WERI-Rb-1 (cell line): ENCODE results near the gene LTBP1.
"Not testable (repeated sequence)": the region's sequence is repeated elsewhere in the genome, so short reads cannot be mapped to it uniquely, and the experiment has no call there.

Source experiments
- DNase-seq: peaks from one replicate; pipeline ENCODE4 v3.0.0-alpha.2; 2020
- H3K27ac ChIP-seq: fragments of 250-450 bp; sonication (Bioruptor Pico); 2 replicates; pipeline ENCODE4 v1.5.1; 2020; ENCODE audit warnings: mild to moderate bottlenecking, moderate library complexity
- H3K27me3 ChIP-seq: fragments of 250-450 bp; sonication (Bioruptor Pico); 2 replicates; pipeline ENCODE4 v1.5.1; 2021; ENCODE audit warnings: mild to moderate bottlenecking, low read depth, moderate library complexity; ENCODE audit not compliant: insufficient read depth, severe bottlenecking
- H3K36me3 ChIP-seq: fragments of 250-450 bp; sonication (Bioruptor Pico); 2 replicates; pipeline ENCODE4 v1.5.1; 2020; ENCODE audit warnings: mild to moderate bottlenecking, moderate library complexity
- H3K4me3 ChIP-seq: 2 replicates; pipeline ENCODE4 v1.5.1; 2011; ENCODE audit warnings: low read depth, mild to moderate bottlenecking, control low read depth, low read length
- H3K9me3 ChIP-seq: fragments of 250-450 bp; sonication (Bioruptor Pico); 2 replicates; pipeline ENCODE4 v1.5.1; 2021; ENCODE audit warnings: mild to moderate bottlenecking, moderate library complexity; ENCODE audit not compliant: severe bottlenecking
- TF ChIP-seq, protein P1 (sequence below): IDR thresholded peaks from 2 replicates; pipeline ENCODE4 v1.5.1; 2011; ENCODE audit warnings: low read depth, mild to moderate bottlenecking, control low read depth, inconsistent platforms, low read length

The LTBP1 gene

DNA sequence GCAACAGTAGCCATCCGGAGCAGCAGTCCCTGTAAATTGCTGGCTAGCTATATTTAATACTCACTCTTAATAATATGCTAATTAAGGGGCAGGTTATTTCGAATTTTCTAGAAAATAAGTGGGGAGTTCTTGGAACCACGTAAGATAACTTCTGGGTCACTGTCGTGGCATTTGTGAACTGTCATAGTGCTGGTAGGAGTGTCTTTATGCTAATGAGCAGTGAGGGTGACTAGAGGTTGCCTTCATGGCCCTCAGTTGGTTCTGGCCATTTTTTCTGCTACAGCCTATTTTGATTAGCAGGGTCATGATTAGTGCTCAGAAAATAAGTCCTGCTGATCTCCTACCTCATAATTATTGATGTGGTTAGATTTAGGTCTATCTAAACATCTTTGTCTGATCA lies 279.8 kb downstream of the LTBP1 start:
- no peak for DNase-seq
- no peak overlapping the region for H3K27ac ChIP-seq
- no peaks in the 10 kb centered on the region for H3K36me3 ChIP-seq
- H3K4me3 ChIP-seq: no peak overlapping the region
- TF ChIP-seq, protein P1, sequence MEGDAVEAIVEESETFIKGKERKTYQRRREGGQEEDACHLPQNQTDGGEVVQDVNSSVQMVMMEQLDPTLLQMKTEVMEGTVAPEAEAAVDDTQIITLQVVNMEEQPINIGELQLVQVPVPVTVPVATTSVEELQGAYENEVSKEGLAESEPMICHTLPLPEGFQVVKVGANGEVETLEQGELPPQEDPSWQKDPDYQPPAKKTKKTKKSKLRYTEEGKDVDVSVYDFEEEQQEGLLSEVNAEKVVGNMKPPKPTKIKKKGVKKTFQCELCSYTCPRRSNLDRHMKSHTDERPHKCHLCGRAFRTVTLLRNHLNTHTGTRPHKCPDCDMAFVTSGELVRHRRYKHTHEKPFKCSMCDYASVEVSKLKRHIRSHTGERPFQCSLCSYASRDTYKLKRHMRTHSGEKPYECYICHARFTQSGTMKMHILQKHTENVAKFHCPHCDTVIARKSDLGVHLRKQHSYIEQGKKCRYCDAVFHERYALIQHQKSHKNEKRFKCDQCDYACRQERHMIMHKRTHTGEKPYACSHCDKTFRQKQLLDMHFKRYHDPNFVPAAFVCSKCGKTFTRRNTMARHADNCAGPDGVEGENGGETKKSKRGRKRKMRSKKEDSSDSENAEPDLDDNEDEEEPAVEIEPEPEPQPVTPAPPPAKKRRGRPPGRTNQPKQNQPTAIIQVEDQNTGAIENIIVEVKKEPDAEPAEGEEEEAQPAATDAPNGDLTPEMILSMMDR: no peak
- H3K9me3 ChIP-seq: no peaks in the 10 kb centered on the region
- no peaks in the 10 kb centered on the region for H3K27me3 ChIP-seq

DNA sequence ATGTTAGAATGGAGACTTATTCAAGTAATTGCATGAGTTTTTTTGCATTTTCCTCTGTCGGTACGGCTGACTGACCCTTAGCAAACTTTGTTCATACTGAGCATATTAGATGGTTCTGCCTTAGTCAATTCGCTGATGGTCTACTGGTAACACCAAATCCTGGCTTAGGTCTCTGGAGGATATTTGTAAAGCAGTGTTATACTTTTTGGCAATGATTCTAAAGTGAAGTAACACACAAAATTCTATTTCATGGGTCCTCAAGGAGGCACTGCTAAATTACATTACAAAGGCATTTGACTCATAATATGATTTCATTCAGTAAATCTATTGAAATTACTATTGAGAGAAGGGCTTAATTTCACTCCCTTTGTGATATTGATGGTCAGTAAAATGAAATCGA lies 282.9 kb downstream of the LTBP1 start:
- TF ChIP-seq, protein P1: no peak
- H3K4me3 ChIP-seq: no peak overlapping the region
- no peaks in the 10 kb centered on the region for H3K36me3 ChIP-seq
- no peaks in the 10 kb centered on the region for H3K27me3 ChIP-seq
- DNase-seq: no peak
- no peak overlapping the region for H3K27ac ChIP-seq
- H3K9me3 ChIP-seq: no peaks in the 10 kb centered on the region

DNA sequence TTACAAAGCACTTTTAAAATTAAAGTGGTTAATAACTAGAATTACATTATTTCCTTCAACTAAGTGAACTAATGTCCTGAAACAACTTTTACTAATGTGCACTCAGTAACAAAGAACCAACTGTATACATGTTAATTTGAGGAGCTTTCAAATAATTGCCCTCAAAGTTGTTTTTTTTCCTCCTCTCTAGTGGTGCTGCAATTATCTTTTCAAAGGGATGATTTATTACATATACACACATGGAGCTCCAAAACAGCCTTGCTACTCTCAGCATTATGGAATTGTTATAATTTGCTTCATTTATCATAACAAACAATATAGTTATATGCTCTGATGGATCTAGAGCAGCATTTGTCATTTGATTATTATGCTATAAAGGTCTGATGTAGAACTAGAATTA lies 283.4 kb downstream of the LTBP1 start:
- Histone ChIP-seq H3K27ac (no peak overlapping the region), H3K27me3 (no peaks in the 10 kb centered on the region), H3K9me3 (no peaks in the 10 kb centered on the region), H3K4me3 (no peak overlapping the region), H3K36me3 (no peaks in the 10 kb centered on the region)
- DNase-seq: no peak
- TF ChIP-seq, protein P1: no peak

DNA sequence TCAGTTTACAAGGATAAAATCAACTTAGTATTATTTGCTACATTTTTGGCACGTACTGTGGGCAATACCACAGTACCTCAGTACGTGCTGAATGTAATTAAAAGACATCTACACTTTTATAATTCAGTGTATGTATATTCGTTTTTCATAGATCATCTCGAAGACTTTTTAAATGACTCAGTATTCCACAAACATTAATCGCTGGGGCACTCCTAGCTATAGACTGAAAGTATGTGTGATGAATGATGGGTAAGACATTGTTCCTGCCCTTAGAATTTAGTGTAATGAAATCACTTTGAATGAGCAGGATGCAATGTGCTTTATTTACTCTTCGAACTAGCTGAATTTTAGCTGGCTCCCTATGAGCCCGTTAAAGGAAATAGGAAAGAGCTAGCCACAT lies 284.1 kb downstream of the LTBP1 start:
- TF ChIP-seq, protein P1: no peak

DNA sequence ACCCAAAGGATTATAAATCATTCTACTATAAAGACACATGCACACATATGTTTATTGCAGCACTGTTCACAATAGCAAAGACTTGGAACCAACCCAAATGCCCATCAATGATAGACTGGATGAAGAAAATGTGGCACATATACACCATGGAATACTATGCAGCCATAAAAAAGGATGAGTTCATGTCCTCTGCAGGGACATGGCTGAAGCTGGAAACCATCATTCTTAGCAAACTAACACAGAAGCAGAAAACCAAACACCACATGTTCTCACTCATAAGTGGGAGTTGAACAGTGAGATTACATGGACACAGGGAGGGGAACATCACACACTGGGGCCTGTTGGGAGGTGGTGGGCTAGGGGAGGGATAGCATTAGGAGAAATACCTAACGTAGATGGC lies 288.8 kb downstream of the LTBP1 start:
- H3K9me3 ChIP-seq, H3K4me3 ChIP-seq, H3K27me3 ChIP-seq, H3K27ac ChIP-seq, H3K36me3 ChIP-seq, DNase-seq: not testable (repeated sequence)

More for the DNA sequence above, 284.1 kb downstream of the LTBP1 start:
- no peaks in the 10 kb centered on the region for H3K9me3 ChIP-seq
- no peaks in the 10 kb centered on the region for H3K36me3 ChIP-seq
- no peak overlapping the region for H3K27ac ChIP-seq
- H3K4me3 ChIP-seq: no peak overlapping the region
- no peak for DNase-seq
- H3K27me3 ChIP-seq: no peaks in the 10 kb centered on the region

DNA sequence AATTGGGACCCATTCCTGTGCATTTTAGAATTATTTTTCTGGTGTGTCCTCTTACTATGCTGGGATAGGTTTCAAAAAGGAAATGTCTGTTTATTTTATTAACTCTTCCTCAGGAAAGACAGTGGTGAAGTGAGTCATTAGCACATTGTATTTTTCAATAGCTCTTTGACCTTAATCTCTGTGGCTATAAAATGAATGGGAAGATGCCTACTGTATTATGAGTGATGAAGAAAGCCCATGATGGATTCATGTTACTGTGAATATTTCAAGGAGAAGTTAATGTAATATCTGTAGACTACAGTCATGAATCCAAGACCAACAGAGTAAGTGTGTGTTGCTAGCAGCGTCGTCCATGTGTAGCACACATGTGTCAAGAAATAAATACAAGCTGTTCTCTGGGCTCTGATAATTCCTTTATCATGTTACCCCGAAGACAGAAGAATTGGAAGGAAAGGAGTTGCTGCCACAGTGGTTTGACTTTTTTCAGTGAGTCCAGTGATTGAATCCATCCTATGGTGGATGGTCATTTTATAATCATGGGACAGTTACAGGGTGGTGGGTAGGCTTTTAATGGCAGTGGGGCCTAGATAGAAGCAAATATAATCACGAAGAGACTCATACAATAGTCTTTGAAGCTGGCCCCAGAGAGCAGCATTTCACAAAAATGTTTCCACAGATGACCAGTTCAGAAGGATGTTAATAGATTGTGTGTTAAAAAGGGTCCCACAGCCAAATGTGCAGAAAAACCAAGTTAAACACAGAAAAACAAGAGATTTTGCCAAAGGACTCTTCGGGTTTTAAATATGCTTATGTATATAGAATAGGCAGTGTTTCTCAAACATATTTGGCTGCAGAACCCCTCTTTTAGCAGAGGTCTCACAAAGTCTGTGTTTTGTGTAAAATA lies 290.0 kb downstream of the LTBP1 start:
- TF ChIP-seq, protein P1: no peak
- H3K36me3 ChIP-seq: no peaks in the 10 kb centered on the region
- no peak overlapping the region for H3K4me3 ChIP-seq
- no peaks in the 10 kb centered on the region for H3K9me3 ChIP-seq
- no peaks in the 10 kb centered on the region for H3K27me3 ChIP-seq
- DNase-seq: no peak
- H3K27ac ChIP-seq: no peak overlapping the region
